Stomach (tissue), 9 donors: ENCODE data around the gene USP44. TPM values are rescaled to one million over a fixed set of nuclear protein-coding genes. Genes with fewer than 3 reads are reported as not detected.

Experiments used
- DNase-seq, 2 donors: peaks; one replicate each; pipeline versions ENCODE4 v3.0.0 to v3.0.0-alpha.2; 2013 to 2019
- H3K27ac ChIP-seq, 5 donors: fragments of 200-600 bp in 4 of 5; sonication (generic) in 4 of 5; one replicate each; pipeline ENCODE4 v1.5.1; 2013 to 2019; ENCODE audit warnings: mild to moderate bottlenecking in 1 of 5, moderate library complexity in 1 of 5
- H3K27me3 ChIP-seq, 3 donors: fragments of 200-600 bp; sonication (generic); one replicate each; pipeline ENCODE4 v1.5.1; 2017 to 2019; ENCODE audit warnings: mixed run types in 1 of 3
- H3K36me3 ChIP-seq, 4 donors: fragments of 200-600 bp; sonication (generic); 1 replicate in 3 of 4; 2 replicates in 1 of 4; pipeline ENCODE4 v1.5.1; 2016 to 2019
- H3K4me1 ChIP-seq, 4 donors: fragments of 200-600 bp; sonication (generic); one replicate each; pipeline ENCODE4 v1.5.1; 2016 to 2019
- H3K4me3 ChIP-seq, 4 donors: fragments of 200-600 bp; sonication (generic) in 3 of 4; one replicate each; pipeline ENCODE4 v1.5.1; 2016 to 2019; ENCODE audit warnings: mild to moderate bottlenecking in 1 of 4
- H3K9me3 ChIP-seq, 4 donors: fragments of 200-600 bp; sonication (generic); one replicate each; pipeline ENCODE4 v1.5.1; 2016 to 2019
- EP300 ChIP-seq: sonication (generic); formaldehyde crosslinking; IDR thresholded peaks from one replicate; pipeline ENCODE4 v1.6.1; 2017; ENCODE audit warnings: antibody characterized with exemption
- POLR2A ChIP-seq, 4 donors: fragments of 450-650 bp; IDR thresholded peaks; one replicate each; pipeline ENCODE4 v1.6.1; 2016; ENCODE audit warnings: antibody characterized with exemption in 4 of 4, control low read depth in 2 of 4, mild to moderate bottlenecking in 1 of 4, moderate library complexity in 1 of 4
- POLR2AphosphoS5 ChIP-seq, 3 donors: sonication (generic); formaldehyde crosslinking; IDR thresholded peaks; one replicate each; pipeline ENCODE4 v1.6.1; 2016; ENCODE audit warnings: antibody characterized with exemption in 3 of 3
- WGBS, 5 donors: extraction: QIAGEN DNeasy Blood & Tissue Kit in 3 of 5; methylation state at CpG; one replicate each; pipeline versions ENCODE4 v1.1.5 to v1.1.7; 2013 to 2018; 5-methylcytosine and 5-hydroxymethylcytosine counted together
- intact Hi-C: fragments of 100-400 bp; cut with DNase I; formaldehyde crosslinking; loops from one replicate; pipeline ENCODE4 v1.15.1; 2023; ENCODE audit warnings: low total_unique reads
- polyA plus RNA-seq, 3 donors: library from polyadenylated mRNA; stranded (reverse); fragments of 200-250 nt; gene quantifications; one replicate each; pipeline ENCODE4 v1.2.3, GENCODE V29; 2013
- total RNA-seq, 5 donors: library from RNA; depleted of rRNA; stranded (reverse); fragments of >200 nt; gene quantifications; one replicate each; pipeline versions ENCODE4 v1.1.0 to v1.2.3, GENCODE V29; 2014 to 2016
- TF ChIP-seq, protein P1 (sequence below), 7 experiments: fragments of 450-650 bp in 4 of 7; fragments of 200-600 bp in 3 of 7; sonication (generic) in 3 of 7; IDR thresholded peaks; one replicate each; pipeline ENCODE4 v1.5.1; 2016 to 2019; ENCODE audit warnings: antibody characterized with exemption in 7 of 7, control low read depth in 2 of 7, mild to moderate bottlenecking in 1 of 7
- donor health status: healthy with polysubstance abuse.
- donor health status: Bipolar disorder and iron deficiency.
- donor health status: healthy.

The USP44 gene
- total and polyA plus RNA-seq, 8 donors = under 0.01 to 2.6 (median 0.36) TPM; not detected in 2

DNA sequence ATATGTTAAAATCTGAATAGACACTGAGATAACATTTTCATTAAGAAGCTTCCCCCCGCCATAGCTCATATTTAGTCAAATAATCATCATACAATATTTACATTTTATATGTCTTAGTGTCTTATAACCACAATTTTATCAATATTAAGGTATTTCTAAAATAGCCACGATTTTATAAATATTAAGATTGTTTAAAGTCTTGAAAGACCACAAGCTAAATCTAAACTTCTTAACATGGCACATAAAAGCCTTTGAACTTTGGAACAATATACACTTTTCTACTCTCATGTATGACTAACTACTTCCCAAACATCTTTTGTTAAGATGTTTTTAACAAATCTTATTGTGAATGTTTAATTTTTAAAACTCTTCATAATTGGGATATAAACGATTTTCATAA is 6.5 kb downstream of the USP44 start:
- intact Hi-C loops = no loop called here
- H3K36me3 ChIP-seq = no peaks in the 10 kb centered on the region
- H3K4me1 ChIP-seq = peaks cover 0 to 21% (median 18%) of the 10 kb centered on the region in 4 donors
- no peak for DNase-seq
- H3K4me3 ChIP-seq = no peak overlapping the region
- peaks cover 0 to 16% (median 0%) of the 10 kb centered on the region in 4 donors for H3K9me3 ChIP-seq
- no peak for TF ChIP-seq POLR2A (IDR thresholded peaks at IDR 0.05)
- TF ChIP-seq, protein P1, sequence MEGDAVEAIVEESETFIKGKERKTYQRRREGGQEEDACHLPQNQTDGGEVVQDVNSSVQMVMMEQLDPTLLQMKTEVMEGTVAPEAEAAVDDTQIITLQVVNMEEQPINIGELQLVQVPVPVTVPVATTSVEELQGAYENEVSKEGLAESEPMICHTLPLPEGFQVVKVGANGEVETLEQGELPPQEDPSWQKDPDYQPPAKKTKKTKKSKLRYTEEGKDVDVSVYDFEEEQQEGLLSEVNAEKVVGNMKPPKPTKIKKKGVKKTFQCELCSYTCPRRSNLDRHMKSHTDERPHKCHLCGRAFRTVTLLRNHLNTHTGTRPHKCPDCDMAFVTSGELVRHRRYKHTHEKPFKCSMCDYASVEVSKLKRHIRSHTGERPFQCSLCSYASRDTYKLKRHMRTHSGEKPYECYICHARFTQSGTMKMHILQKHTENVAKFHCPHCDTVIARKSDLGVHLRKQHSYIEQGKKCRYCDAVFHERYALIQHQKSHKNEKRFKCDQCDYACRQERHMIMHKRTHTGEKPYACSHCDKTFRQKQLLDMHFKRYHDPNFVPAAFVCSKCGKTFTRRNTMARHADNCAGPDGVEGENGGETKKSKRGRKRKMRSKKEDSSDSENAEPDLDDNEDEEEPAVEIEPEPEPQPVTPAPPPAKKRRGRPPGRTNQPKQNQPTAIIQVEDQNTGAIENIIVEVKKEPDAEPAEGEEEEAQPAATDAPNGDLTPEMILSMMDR (IDR thresholded peaks at IDR 0.05) = no peak
- no peak for TF ChIP-seq EP300
- no peak for TF ChIP-seq POLR2AphosphoS5 (IDR thresholded peaks at IDR 0.05)
- peaks cover 0 to 29% (median 17%) of the 10 kb centered on the region in 3 donors for H3K27me3 ChIP-seq
- WGBS, 5 donors = 49 to 57% (median 56%) methylated on average over 3 of the region's 3 CpGs
- no peak overlapping the region for H3K27ac ChIP-seq

GRCh38 chr12:95543305-95543704 is 8.0 kb downstream of the USP44 start:
- H3K9me3 ChIP-seq = peaks cover 0 to 2% (median 0%) of the 10 kb centered on the region in 4 donors
- peaks cover 0 to 12% (median 9%) of the 10 kb centered on the region in 4 donors for H3K4me1 ChIP-seq
- H3K36me3 ChIP-seq = no peaks in the 10 kb centered on the region
- WGBS, 5 donors = 94 to 99% (median 97%) methylated on average over 7 of the region's 7 CpGs
- no peak overlapping the region for H3K27ac ChIP-seq
- DNase-seq = no peak
- no peak overlapping the region for H3K4me3 ChIP-seq
- intact Hi-C loops = no loop called here
- H3K27me3 ChIP-seq = peaks cover 0 to 18% (median 5%) of the 10 kb centered on the region in 3 donors
- TF ChIP-seq, protein P1 (IDR thresholded peaks at IDR 0.05) = no peak
- TF ChIP-seq EP300 (no peak), POLR2AphosphoS5 (IDR thresholded peaks at IDR 0.05) (no peak), POLR2A (IDR thresholded peaks at IDR 0.05) (no peak)

GRCh38 chr12:95541436-95541835 is 9.8 kb downstream of the USP44 start:
- TF ChIP-seq EP300 (no peak), POLR2AphosphoS5 (IDR thresholded peaks at IDR 0.05) (no peak), POLR2A (IDR thresholded peaks at IDR 0.05) (no peak)
- TF ChIP-seq, protein P1 (IDR thresholded peaks at IDR 0.05) = no peak
- H3K4me3 ChIP-seq = no peak overlapping the region
- intact Hi-C loops = no loop called here
- H3K27ac ChIP-seq = no peak overlapping the region
- H3K27me3 ChIP-seq = peaks cover 0 to 2% (median 0%) of the 10 kb centered on the region in 3 donors
- no peaks in the 10 kb centered on the region for H3K9me3 ChIP-seq
- no peak for DNase-seq
- no peaks in the 10 kb centered on the region for H3K4me1 ChIP-seq
- H3K36me3 ChIP-seq = no peaks in the 10 kb centered on the region
- 84 to 89% (median 87%) methylated on average over 7 of the region's 7 CpGs for WGBS, 5 donors

GRCh38 chr12:95538656-95539055 is 12.6 kb downstream of the USP44 start:
- TF ChIP-seq, protein P1 (IDR thresholded peaks at IDR 0.05) = no peak
- TF ChIP-seq POLR2AphosphoS5 (IDR thresholded peaks at IDR 0.05) = no peak
- no peak for TF ChIP-seq EP300
- no peak for TF ChIP-seq POLR2A (IDR thresholded peaks at IDR 0.05)
- intact Hi-C loops = loop anchor here (10.0 kb wide), 1 partner anchor 424 kb away; no protein-coding TSS in a partner anchor
- Histone ChIP-seq H3K27me3 (no peaks in the 10 kb centered on the region), H3K9me3 (no peaks in the 10 kb centered on the region), H3K4me3 (no peak overlapping the region), H3K36me3 (no peaks in the 10 kb centered on the region), H3K4me1 (peaks cover 0 to 12% (median 5%) of the 10 kb centered on the region in 4 donors), H3K27ac (no peak overlapping the region)
- no peak for DNase-seq
- 65 to 79% (median 71%) methylated on average over 5 of the region's 5 CpGs for WGBS, 5 donors
